ENCODE results near the gene KCNQ5. TPM values are rescaled to one million over a fixed set of nuclear protein-coding genes. Genes with fewer than 3 reads are reported as not detected.

Gene KCNQ5
- total and polyA plus RNA-seq, 2 of the 8 experiments (the other 6 are each of a cell fraction or from before 2014, with no cell fraction given): 0.83 to 1.2 TPM

- TF ChIP-seq E2F6 (IDR thresholded peaks at IDR 0.05) (no peak), NANOG (IDR thresholded peaks at IDR 0.05; ENCODE audit: insufficient read depth, low read depth, low read length, poor library complexity, severe bottlenecking) (no peak)
These were observed 167.3 kb downstream of the KCNQ5 start (continued) for GRCh38 chr6:72789145-72789544.

All from H1 (cell line).